ENCODE results near the gene MTAP.

GRCh38 chr9:21830589-21830988 lies 28.2 kb downstream of the MTAP start:
- TF ChIP-seq CTCF (IDR thresholded peaks at IDR 0.05) = no peak
- no peak for TF ChIP-seq POLR2A (IDR thresholded peaks at IDR 0.05)
